Measurements from ENCODE around the gene BABAM1.

GRCh38 chr19:17255150-17255621 lies 12.1 kb upstream of the BABAM1 start:
- TF ChIP-seq EZH2 (IDR thresholded peaks at IDR 0.05) (no peak), POLR2AphosphoS5 (IDR thresholded peaks at IDR 0.05; ENCODE audit: borderline replicate concordance, low read depth, low read length) (no peak), FOXP2 (optimal IDR thresholded peaks at IDR 0.05; ENCODE audit: control extremely low read depth, extremely low read length, insufficient read depth) (no peak)
